Activated CD4-positive, alpha-beta T cell treated with anti-CD3 and anti-CD28 coated beads for 36 hours (primary cell): ENCODE measurements around the gene AAMDC. TPM values are rescaled to one million over a fixed set of nuclear protein-coding genes. Genes with fewer than 3 reads are reported as not detected.

Experiments
- ATAC-seq: fragments of 200-7000 bp; cut with Tn5 transposase; one replicate; pipeline ENCODE4 v1.10.0; 2021; ENCODE audit warnings: mild to moderate bottlenecking, moderate library complexity
- CTCF ChIA-PET: fragments of 350-600 bp; sonication (Branson Sonifier 250); formaldehyde crosslinking; loops from one replicate; lab custom pipeline; 2021; ENCODE audit warnings: antibody characterized with exemption; lab: Charles Lee
- POLR2A ChIA-PET: fragments of 350-600 bp; sonication (Branson Sonifier 250); formaldehyde crosslinking; loops from one replicate; lab custom pipeline; 2021; ENCODE audit warnings: antibody characterized with exemption, inconsistent platforms; lab: Charles Lee
- DNase-seq: peaks from one replicate; pipeline ENCODE4 v3.0.0-alpha.2; 2020
- H3K27ac Mint-ChIP-seq: one replicate; pipeline ENCODE4 v1.8.0; 2021; ENCODE audit warnings: mixed read lengths
- H3K27me3 Mint-ChIP-seq: one replicate; pipeline ENCODE4 v1.8.0; 2021; ENCODE audit warnings: mixed read lengths
- H3K36me3 Mint-ChIP-seq: one replicate; pipeline ENCODE4 v1.8.0; 2021; ENCODE audit warnings: low read depth, mixed read lengths
- H3K4me1 Mint-ChIP-seq: one replicate; pipeline ENCODE4 v1.8.0; 2021; ENCODE audit warnings: mixed read lengths
- H3K4me3 Mint-ChIP-seq: one replicate; pipeline ENCODE4 v1.8.0; 2021; ENCODE audit warnings: mild to moderate bottlenecking, moderate library complexity, mixed read lengths
- H3K9me3 Mint-ChIP-seq: one replicate; pipeline ENCODE4 v1.8.0; 2021; ENCODE audit warnings: low read depth, mixed read lengths
- intact Hi-C, 2 experiments: fragments of 100-400 bp; cut with DNase I in 1 of 2; cut with micrococcal nuclease in 1 of 2; formaldehyde crosslinking; loops; one replicate each; pipeline versions ENCODE4 v1.14.2 to v1.15.1; 2022 to 2024; cut with DNase I, micrococcal nuclease
- total RNA-seq, 2 experiments: library from RNA; stranded (reverse); gene quantifications; one replicate each; pipeline ENCODE4 v1.2.3, GENCODE V29; 2021

Gene AAMDC
- total RNA-seq, 2 experiments from 2014 or later, result 4.8 to 5.3 TPM

DNA sequence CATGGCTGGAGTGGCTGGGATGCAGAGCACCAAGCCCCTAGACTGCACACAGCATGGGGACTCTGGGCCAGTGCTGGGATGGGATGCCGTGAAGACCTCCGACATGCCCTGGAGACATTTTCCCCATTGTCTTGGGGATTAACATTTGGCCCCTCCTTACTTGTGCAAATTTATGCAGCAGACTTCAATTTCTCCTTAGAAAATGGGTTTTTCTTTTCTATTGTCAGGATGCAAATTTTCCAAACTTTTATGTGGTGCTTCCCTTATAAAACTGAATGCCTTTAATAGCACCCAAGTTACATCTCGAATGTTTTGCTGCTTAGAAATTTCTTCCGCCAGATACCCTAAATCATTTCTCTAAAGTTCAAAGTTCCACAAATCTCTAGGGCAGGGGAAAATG, 29.6 kb upstream of the AAMDC start:
- intact Hi-C loops, result no loop called here
- Mint-ChIP-seq H3K36me3 (peaks cover 39% of the 10 kb centered on the region), H3K27me3 (no peaks in the 10 kb centered on the region), H3K4me3 (no peak overlapping the region), H3K4me1 (peaks cover 80% of the 10 kb centered on the region), H3K27ac (no peak overlapping the region), H3K9me3 (peaks cover 7% of the 10 kb centered on the region)
- DNase-seq (no peak), ATAC-seq (no peak)
- ChIA-PET POLR2A (no interaction called here), CTCF (no interaction called here)

- DNase-seq (no peak), ATAC-seq (no peak)
- Mint-ChIP-seq H3K9me3 (peaks cover 11% of the 10 kb centered on the region), H3K36me3 (peaks cover 55% of the 10 kb centered on the region), H3K4me1 (peaks cover 78% of the 10 kb centered on the region), H3K27me3 (no peaks in the 10 kb centered on the region), H3K27ac (no peak overlapping the region), H3K4me3 (no peak overlapping the region)
- ChIA-PET POLR2A (no interaction called here), CTCF (interaction anchor here (0.7 kb wide), 1 partner anchor 12 kb away, joined by 5 read pairs; no protein-coding TSS in a partner anchor)
- intact Hi-C loops, result no loop called here
Measured at GRCh38 chr11:77793972-77794371, 27.0 kb upstream of the AAMDC start.

DNA sequence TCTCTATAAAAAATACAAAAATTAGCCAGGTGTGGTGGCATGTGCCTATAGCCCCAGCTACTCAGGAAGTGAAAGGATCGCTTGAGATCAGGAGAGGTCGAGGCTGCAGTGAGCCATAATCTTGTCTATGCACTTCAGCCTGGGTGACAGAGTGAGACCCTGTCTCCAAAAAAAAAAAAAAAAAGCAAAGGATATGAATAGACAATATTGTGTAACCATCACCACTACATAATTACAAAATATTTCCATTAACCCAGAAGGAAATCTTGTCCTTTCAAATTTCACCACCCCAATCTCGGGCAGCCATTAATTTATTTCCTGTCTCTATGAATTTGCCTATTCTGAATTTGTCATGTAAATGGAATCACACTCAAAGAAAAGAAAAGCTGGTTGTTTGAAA, 21.6 kb upstream of the AAMDC start:
- DNase-seq (no peak), ATAC-seq (peak; percentile 49)
- intact Hi-C loops, result no loop called here
- POLR2A ChIA-PET, result no interaction called here
- CTCF ChIA-PET, result no interaction called here
- no peak overlapping the region for H3K4me3 Mint-ChIP-seq
- H3K27me3 Mint-ChIP-seq, result no peaks in the 10 kb centered on the region
- peaks cover 73% of the 10 kb centered on the region for H3K4me1 Mint-ChIP-seq
- H3K36me3 Mint-ChIP-seq, result peaks cover 17% of the 10 kb centered on the region
- peaks cover 5% of the 10 kb centered on the region for H3K9me3 Mint-ChIP-seq
- no peak overlapping the region for H3K27ac Mint-ChIP-seq

DNA sequence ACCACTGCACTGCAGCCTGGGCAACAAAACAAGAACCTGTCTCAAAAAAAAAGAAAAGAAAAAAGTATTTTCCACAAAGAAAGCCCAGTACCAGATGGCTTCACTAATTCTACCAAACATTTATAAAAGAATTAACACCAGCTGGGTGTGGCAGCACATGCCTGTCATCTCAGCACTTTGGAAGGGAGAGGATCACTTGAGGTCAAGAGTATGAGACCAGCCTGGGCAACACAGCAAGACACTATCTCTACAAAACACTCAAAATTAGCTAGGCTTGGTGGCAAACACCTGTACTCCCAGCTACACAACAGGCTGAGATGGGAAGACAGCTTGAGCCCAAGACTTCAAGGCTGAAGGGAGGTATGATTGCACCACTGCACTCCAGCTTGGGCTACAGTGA, 20.5 kb upstream of the AAMDC start:
- Mint-ChIP-seq H3K27ac (no peak overlapping the region), H3K27me3 (no peaks in the 10 kb centered on the region), H3K4me3 (no peak overlapping the region), H3K36me3 (peaks cover 17% of the 10 kb centered on the region), H3K9me3 (peaks cover 5% of the 10 kb centered on the region), H3K4me1 (peaks cover 64% of the 10 kb centered on the region)
- ATAC-seq (no peak), DNase-seq (no peak)
- ChIA-PET POLR2A (no interaction called here), CTCF (interaction anchor here (1.0 kb wide), 1 partner anchor 19 kb away, joined by 3 read pairs; no protein-coding TSS in a partner anchor)
- intact Hi-C loops, result no loop called here

DNA sequence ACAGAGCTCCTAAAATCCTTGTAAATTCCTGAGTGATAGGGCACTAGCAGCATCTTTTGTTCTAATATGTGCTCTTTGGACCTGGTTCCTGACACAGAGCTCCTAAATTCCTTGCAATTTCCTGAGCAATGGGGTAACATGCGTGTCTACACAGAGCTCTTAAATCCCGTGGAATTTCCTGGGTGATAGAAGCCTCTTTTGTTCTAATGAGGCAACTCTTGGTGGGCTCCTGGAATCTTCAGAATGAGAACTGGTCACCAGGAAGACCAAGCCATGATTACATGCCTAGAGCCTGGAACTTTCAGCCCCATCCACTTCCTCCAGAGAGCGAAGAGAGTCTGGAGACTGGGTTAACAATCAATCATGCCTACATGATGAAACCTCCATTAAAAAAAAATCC, 19.5 kb upstream of the AAMDC start:
- POLR2A ChIA-PET, result interaction anchor here (0.8 kb wide), 1 partner anchor 14 kb away, joined by 3 read pairs; no protein-coding TSS in a partner anchor
- Mint-ChIP-seq H3K9me3 (peaks cover 5% of the 10 kb centered on the region), H3K27ac (no peak overlapping the region), H3K27me3 (no peaks in the 10 kb centered on the region), H3K4me1 (peaks cover 62% of the 10 kb centered on the region), H3K4me3 (no peak overlapping the region), H3K36me3 (peaks cover 17% of the 10 kb centered on the region)
- intact Hi-C loops, result no loop called here
- CTCF ChIA-PET, result interaction anchor here (1.1 kb wide), 1 partner anchor 15 kb away, joined by 3 read pairs; no protein-coding TSS in a partner anchor
- ATAC-seq, result no peak
- no peak for DNase-seq

DNA sequence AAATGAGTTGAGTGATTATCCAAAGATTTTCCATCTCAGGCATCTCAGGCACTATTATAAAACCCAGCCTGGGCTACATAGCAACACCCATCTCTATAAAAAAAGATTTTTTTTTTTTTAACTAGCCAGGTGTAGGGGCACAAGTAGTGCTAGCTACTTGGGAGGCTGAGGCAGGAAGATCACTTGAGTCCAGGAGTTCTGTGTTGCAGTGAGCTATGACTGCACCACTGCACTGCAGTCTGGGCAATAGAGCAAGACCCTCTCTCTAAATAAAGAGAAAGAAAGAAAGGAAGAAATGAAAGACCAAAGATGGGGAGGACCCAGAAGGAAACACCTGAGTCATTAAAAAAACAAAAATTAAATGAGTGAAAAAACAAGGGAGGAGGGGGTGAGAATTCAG, 14.5 kb upstream of the AAMDC start:
- intact Hi-C loops, result no loop called here
- Mint-ChIP-seq H3K36me3 (peaks cover 16% of the 10 kb centered on the region), H3K27me3 (no peaks in the 10 kb centered on the region), H3K4me1 (peaks cover 53% of the 10 kb centered on the region), H3K9me3 (no peaks in the 10 kb centered on the region), H3K4me3 (no peak overlapping the region), H3K27ac (no peak overlapping the region)
- ChIA-PET CTCF (interaction anchor here (0.7 to 1.4 kb wide), 2 partner anchors 23 to 25 kb away, joined by 4 to 7 read pairs; no protein-coding TSS in a partner anchor), POLR2A (interaction anchor here (0.7 kb wide), 1 partner anchor 97 kb away, joined by 3 read pairs; no protein-coding TSS in a partner anchor)
- DNase-seq (no peak), ATAC-seq (no peak)

- POLR2A ChIA-PET, result interaction anchor here (0.7 kb wide), 1 partner anchor 97 kb away, joined by 3 read pairs; no protein-coding TSS in a partner anchor
- no peaks in the 10 kb centered on the region for H3K9me3 Mint-ChIP-seq
- ATAC-seq, result no peak
- intact Hi-C loops, result no loop called here
- H3K27me3 Mint-ChIP-seq, result no peaks in the 10 kb centered on the region
- H3K4me3 Mint-ChIP-seq, result no peak overlapping the region
- H3K36me3 Mint-ChIP-seq, result peaks cover 20% of the 10 kb centered on the region
- peak overlapping the region; percentile 32 for H3K27ac Mint-ChIP-seq
- peaks cover 52% of the 10 kb centered on the region for H3K4me1 Mint-ChIP-seq
- no peak for DNase-seq
- CTCF ChIA-PET, result interaction anchor here (1.4 kb wide), 1 partner anchor 24 kb away, joined by 4 read pairs; no protein-coding TSS in a partner anchor
Measured at GRCh38 chr11:77806993-77807392, 14.0 kb upstream of the AAMDC start.

DNA sequence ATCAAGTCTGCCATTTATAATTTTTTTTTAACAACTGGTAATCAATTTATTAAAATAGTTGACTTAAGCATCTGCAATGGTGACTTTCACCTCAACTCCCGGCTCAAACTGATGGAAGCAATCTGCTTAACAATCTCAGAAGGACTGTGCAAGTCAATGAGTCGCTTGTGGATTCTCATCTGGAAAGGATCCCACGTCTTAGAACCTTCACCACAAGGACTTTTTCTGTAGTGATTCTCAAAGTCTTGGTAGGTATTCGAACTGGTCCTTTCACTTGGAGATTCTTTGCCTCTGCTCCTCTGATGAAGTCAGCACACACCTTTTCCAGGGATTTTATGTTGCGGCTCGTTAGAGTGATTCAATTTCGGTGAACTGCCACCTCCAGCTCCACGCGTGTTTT, 7.7 kb upstream of the AAMDC start:
- no peak overlapping the region for H3K27ac Mint-ChIP-seq
- CTCF ChIA-PET, result interaction anchor here (0.9 kb wide), 1 partner anchor 109 kb away, joined by 3 read pairs; no protein-coding TSS in a partner anchor
- H3K27me3 Mint-ChIP-seq, result no peaks in the 10 kb centered on the region
- POLR2A ChIA-PET, result no interaction called here
- no peak for ATAC-seq
- peaks cover 62% of the 10 kb centered on the region for H3K4me1 Mint-ChIP-seq
- H3K36me3 Mint-ChIP-seq, result peaks cover 29% of the 10 kb centered on the region
- no peak for DNase-seq
- peaks cover 3% of the 10 kb centered on the region for H3K9me3 Mint-ChIP-seq
- H3K4me3 Mint-ChIP-seq, result no peak overlapping the region
- intact Hi-C loops, result no loop called here

DNA sequence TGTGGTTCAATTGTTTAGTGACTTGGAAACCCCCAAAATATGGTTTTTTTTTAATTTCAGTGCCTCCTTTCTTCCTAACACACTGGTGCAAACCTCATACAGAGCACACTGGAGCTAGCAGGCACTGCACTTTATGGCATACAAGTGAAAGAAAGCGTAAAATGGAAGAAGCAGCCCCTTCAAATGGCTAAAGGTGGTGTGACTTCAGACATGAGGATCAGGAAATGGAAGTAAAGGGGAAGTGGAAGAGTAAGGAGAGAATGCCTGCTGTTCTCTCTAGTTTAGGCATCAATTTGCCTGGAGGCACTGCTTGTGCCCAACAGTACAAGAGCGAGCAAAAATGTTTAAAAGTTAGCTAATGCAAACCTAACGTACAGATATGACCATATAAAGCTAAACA, 6.1 kb upstream of the AAMDC start:
- DNase-seq, result no peak
- Mint-ChIP-seq H3K4me1 (peaks cover 67% of the 10 kb centered on the region), H3K36me3 (peaks cover 30% of the 10 kb centered on the region)

DNA sequence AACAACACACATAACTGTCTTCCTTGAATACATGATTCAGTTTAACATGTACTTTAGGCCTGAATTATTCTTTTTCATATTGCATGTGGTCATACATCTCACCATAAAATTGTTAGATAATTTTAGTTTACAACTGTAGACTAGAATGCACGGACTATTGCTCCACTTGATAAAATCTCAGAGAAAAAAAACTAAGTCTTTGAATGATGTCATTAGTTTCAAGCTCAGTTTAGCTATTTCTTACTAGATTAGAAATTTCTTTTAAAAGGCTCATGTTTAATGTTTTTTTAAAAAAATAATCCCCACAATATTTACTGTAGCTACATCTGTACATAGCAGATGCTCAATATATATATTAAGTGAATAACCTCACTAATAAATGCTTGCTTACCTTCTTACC, 5.5 kb upstream of the AAMDC start:
- Mint-ChIP-seq H3K27ac (no peak overlapping the region), H3K36me3 (peaks cover 26% of the 10 kb centered on the region), H3K27me3 (no peaks in the 10 kb centered on the region), H3K4me3 (no peak overlapping the region), H3K9me3 (peaks cover 3% of the 10 kb centered on the region), H3K4me1 (peaks cover 61% of the 10 kb centered on the region)
- ATAC-seq (no peak), DNase-seq (no peak)
- POLR2A ChIA-PET, result interaction anchor here (1.0 kb wide), 1 partner anchor 14 kb away, joined by 3 read pairs; no protein-coding TSS in a partner anchor
- intact Hi-C loops, result loop anchor here in 1 of 2 experiments (5.0 kb wide), 1 partner anchor 178 kb away; the partner anchor contains the start of gene CLNS1A
- CTCF ChIA-PET, result interaction anchor here (1.1 to 1.4 kb wide), 2 partner anchors 34 to 68 kb away, joined by 3 read pairs; no protein-coding TSS in a partner anchor

More for the DNA sequence above, 6.1 kb upstream of the AAMDC start:
- peaks cover 3% of the 10 kb centered on the region for H3K9me3 Mint-ChIP-seq
- no peaks in the 10 kb centered on the region for H3K27me3 Mint-ChIP-seq
- H3K4me3 Mint-ChIP-seq, result no peak overlapping the region
- H3K27ac Mint-ChIP-seq, result no peak overlapping the region
- POLR2A ChIA-PET, result interaction anchor here (1.0 kb wide), 1 partner anchor 14 kb away, joined by 3 read pairs; no protein-coding TSS in a partner anchor
- intact Hi-C loops, result loop anchor here in 1 of 2 experiments (5.0 kb wide), 1 partner anchor 178 kb away; the partner anchor contains the start of gene CLNS1A
- no peak for ATAC-seq
- CTCF ChIA-PET, result interaction anchor here (1.1 to 1.4 kb wide), 2 partner anchors 33 to 68 kb away, joined by 3 read pairs; no protein-coding TSS in a partner anchor

DNA sequence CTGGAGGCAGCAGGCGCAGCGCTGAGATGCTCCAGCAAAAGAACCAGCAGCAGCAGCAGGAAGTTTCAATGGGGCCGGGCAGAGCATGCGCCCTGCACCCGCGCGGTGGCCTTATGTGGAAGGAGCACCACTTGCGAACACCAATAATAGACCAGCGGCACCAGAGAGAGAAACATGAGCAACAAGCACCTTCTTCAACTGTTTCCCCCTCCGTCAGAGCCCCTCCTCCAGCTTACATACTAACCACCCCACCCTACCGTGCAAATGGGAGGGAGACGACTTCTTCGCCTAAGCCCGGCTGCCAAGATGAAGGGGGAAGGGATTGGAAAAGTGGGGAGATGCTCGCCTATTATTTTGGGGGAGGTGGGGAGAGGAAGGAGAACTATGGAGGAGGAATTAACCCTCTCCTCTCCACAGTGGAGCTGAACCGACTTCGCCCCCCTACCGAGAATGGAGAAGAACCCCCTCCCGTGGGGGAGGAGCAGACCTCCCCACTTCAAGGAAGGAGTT, 1.5 kb upstream of the AAMDC start:
- Mint-ChIP-seq H3K36me3 (peaks cover 6% of the 10 kb centered on the region), H3K27me3 (no peaks in the 10 kb centered on the region), H3K27ac (peak overlapping the region; percentile 98), H3K9me3 (peaks cover 3% of the 10 kb centered on the region), H3K4me3 (peak overlapping the region; percentile 97), H3K4me1 (peaks cover 44% of the 10 kb centered on the region)
- ATAC-seq (peak; percentile 64), DNase-seq (peak; percentile 91)
- ChIA-PET POLR2A (interaction anchor here (0.5 to 2.5 kb wide), 3 partner anchors 31 to 772 kb away, joined by 3 to 8 read pairs (median 3); partner anchors contain the start of gene INTS4), CTCF (interaction anchor here (0.6 to 1.7 kb wide), 4 partner anchors 19 to 1264 kb away, joined by 3 to 10 read pairs (median 3); partner anchors contain the start of gene INTS4)
- intact Hi-C loops, result loop anchor here in 1 of 2 experiments (5.0 kb wide), 1 partner anchor 182 kb away; the partner anchor contains the start of gene CLNS1A
